Choroid plexus epithelial cell (primary cell): ENCODE results near the gene CAPN8.

Experiments
- DNase-seq: peaks from one replicate; pipeline ENCODE4 v3.0.0-alpha.2; 2010; ENCODE audit warnings: low read depth
- H3K4me3 ChIP-seq: 2 replicates; pipeline ENCODE4 v1.5.1; 2011; ENCODE audit warnings: low read depth, mild to moderate bottlenecking, control low read depth, low read length, moderate library complexity
- TF ChIP-seq, protein P1 (sequence below): conservative IDR thresholded peaks from 2 replicates; pipeline ENCODE4 v1.5.1; 2011; ENCODE audit warnings: low read depth, mild to moderate bottlenecking, control low read depth, inconsistent platforms, low read length, moderate library complexity

Gene CAPN8

GRCh38 chr1:223683586-223684487 is 18.3 kb upstream of the CAPN8 start:
- no peak overlapping the region for H3K4me3 ChIP-seq
- TF ChIP-seq, protein P1, sequence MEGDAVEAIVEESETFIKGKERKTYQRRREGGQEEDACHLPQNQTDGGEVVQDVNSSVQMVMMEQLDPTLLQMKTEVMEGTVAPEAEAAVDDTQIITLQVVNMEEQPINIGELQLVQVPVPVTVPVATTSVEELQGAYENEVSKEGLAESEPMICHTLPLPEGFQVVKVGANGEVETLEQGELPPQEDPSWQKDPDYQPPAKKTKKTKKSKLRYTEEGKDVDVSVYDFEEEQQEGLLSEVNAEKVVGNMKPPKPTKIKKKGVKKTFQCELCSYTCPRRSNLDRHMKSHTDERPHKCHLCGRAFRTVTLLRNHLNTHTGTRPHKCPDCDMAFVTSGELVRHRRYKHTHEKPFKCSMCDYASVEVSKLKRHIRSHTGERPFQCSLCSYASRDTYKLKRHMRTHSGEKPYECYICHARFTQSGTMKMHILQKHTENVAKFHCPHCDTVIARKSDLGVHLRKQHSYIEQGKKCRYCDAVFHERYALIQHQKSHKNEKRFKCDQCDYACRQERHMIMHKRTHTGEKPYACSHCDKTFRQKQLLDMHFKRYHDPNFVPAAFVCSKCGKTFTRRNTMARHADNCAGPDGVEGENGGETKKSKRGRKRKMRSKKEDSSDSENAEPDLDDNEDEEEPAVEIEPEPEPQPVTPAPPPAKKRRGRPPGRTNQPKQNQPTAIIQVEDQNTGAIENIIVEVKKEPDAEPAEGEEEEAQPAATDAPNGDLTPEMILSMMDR: peak; percentile 81
- DNase-seq: peak; percentile 73

DNA sequence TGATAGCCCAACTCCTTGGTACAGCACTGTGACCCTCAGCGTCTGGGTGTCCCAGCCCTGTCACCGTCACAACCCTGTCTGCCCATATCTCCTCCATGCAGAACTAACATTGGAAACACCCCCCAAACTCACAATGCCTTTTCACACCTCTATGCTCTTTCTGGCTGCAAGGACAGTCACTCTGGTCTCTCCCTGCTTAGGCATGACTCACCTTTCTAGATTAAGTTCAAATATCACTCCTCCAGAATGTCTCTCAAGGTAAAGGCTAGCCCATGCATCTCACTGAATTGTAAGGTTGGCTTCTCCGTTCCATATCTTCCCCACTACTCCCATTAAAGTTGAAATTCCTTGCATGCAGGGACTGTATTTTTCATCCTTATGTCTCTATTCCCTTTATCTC is 17.0 kb upstream of the CAPN8 start:
- DNase-seq: no peak
- no peak overlapping the region for H3K4me3 ChIP-seq
- TF ChIP-seq, protein P1: no peak

- H3K4me3 ChIP-seq: no peak overlapping the region
- no peak for DNase-seq
- TF ChIP-seq, protein P1: no peak
These were observed 14.7 kb upstream of the CAPN8 start for GRCh38 chr1:223680188-223680587.

- no peak for DNase-seq
- H3K4me3 ChIP-seq: no peak overlapping the region
- TF ChIP-seq, protein P1: no peak
These were observed 13.3 kb upstream of the CAPN8 start for GRCh38 chr1:223678841-223679240.

DNA sequence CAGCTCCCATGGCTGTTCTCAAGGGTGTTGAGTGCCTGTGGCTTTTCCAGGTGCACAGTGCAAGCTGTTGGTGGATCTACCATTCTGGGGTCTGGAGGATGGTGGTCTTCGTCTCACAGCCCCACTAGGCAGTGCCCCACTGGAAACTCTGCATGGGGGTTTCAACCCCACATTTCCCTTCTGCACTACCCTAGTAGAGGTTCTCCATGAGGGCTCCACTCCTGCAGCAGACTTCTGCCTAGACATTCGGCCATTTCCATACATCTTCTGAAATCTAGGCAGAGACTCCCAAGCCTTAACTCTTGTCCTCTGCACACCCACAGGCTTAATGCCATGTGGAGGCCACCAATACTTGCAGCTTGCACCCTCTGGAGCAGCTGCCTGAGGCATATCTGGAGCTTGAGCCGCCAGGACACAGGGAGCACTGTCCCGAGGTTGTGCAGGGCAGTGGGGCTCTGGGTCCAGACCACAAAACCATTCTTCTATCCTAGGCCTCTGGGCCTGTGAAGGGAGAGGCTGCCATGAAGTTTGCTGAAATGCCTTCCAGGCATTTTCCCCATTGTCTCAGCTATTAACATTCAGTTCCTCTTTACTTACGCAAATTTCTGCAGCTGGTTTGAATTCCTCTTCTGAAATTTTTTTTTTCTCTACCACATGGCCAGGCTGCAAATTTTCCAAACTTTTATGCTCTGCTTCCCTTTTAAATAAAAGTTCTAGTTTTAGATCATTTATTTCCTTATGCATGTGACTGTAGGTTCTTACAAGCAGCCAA is 8.8 kb upstream of the CAPN8 start:
- H3K4me3 ChIP-seq: no peak overlapping the region
- no peak for DNase-seq
- TF ChIP-seq, protein P1: no peak

DNA sequence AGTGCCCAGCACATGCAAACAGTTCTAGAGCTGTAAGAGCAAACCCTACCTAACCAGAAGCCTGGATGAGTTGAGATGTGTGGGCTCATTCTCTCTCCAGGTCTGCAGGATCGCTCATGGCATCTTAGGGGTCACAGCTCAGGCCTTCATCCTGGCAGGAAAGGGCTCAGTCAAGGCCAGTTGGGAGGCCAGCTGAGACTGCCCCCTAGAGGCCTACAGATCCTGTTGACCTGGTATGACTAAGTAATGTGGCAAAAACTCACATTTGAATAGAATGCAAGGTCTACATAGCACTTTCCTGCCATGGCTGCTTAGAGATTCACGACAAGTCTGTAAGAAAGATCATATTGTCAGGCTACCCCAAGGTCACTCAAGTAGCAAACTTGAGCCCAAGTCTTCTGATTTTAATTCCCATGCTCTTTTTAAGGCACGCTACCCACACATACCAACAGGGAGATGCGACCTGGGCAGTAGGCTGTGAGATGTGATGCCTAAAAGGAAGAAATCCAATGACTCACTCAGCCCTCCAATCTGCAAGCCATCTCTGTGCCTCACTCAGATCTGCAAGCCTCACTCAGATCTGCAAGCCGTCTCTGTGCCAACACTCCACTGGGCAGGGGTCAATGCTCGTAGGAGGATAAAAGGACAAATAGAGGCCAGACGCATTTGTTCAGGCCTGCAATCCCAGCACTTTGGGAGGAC is 5.1 kb upstream of the CAPN8 start:
- DNase-seq: peak; percentile 28
- TF ChIP-seq, protein P1: peak; percentile 53
- H3K4me3 ChIP-seq: no peak overlapping the region
